ENCODE results near the gene RPL18.

DNA sequence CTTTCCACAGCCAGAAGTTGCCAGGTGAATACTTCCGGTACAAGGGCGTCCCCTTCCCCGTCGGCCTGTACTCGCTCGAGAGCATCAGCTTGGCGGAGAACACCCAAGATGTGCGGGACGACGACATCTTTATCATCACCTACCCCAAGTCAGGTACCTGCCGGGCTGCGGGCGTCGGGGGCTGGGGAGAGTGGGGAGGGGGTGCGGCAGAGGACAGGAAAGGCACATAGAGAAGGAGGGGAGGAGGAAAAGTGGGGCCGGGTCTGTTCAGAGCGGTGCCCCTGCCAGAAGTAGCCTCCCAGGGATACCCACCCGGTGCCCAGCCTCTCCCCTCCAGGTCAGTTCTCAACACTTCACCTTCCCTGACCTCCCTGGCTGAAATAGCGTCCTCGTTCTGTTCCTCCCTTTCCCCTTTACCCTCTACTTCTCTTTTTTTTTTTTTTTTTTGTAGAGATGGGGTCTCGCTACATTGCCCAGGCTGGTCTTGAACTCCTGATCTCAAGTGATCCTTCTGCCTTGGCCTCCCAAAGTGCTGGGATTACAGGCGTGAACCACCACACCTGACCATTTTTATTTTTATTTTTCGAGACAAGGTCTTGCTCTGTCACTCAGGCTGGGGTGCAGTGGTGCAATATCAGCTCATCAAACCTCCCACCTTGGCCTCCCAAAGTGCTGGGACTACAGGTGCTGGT is 42.9 kb downstream of the RPL18 start:
- TF ChIP-seq EZH2 (IDR thresholded peaks at IDR 0.05; ENCODE audit: insufficient read depth, poor library complexity, severe bottlenecking) (no peak), EZH2phosphoT487 (IDR thresholded peaks at IDR 0.05; ENCODE audit: insufficient read depth, low read depth) (no peak)
